NT2/D1 (cell line): ENCODE measurements around the gene NAA25.

ENCODE experiments used
- SUZ12 ChIP-seq: IDR thresholded peaks from 2 replicates; pipeline ENCODE4 v1.6.1; 2011; ENCODE audit not compliant: insufficient read length, insufficient read depth; ENCODE audit errors: extremely low read depth
- YY1 ChIP-seq: IDR thresholded peaks from 2 replicates; pipeline ENCODE4 v1.6.1; 2011; ENCODE audit not compliant: insufficient read length, insufficient read depth
- ZNF274 ChIP-seq: IDR thresholded peaks from 2 replicates; pipeline ENCODE4 v1.6.1; 2011; ENCODE audit warnings: mild to moderate bottlenecking, low read depth, low read length

GRCh38 chr12:111978545-111978944, 130.0 kb downstream of the NAA25 start:
- TF ChIP-seq ZNF274 (no peak), SUZ12 (no peak), YY1 (no peak)
